GM19397 (cell line): ENCODE results near the gene MTG2.

Source experiments
- ATAC-seq: cut with Tn5 transposase; IDR thresholded peaks from one replicate; pipeline ENCODE4 v1.9.1; 2021; ENCODE audit warnings: mild to moderate bottlenecking, moderate library complexity; ENCODE audit not compliant: unreplicated experiment

The MTG2 gene

GRCh38 chr20:62232194-62232593 is 49.4 kb downstream of the MTG2 start:
- no peak for ATAC-seq

- no peak for ATAC-seq
Measured at GRCh38 chr20:62232770-62233645, 50.2 kb downstream of the MTG2 start.

- no peak for ATAC-seq
Measured at GRCh38 chr20:62233684-62234083, 50.9 kb downstream of the MTG2 start.

- ATAC-seq = no peak
Measured at GRCh38 chr20:62234339-62234738, 51.5 kb downstream of the MTG2 start.

- no peak for ATAC-seq
Measured at GRCh38 chr20:62235001-62235776, 52.4 kb downstream of the MTG2 start.

- ATAC-seq = no peak
Measured at GRCh38 chr20:62235777-62236157, 52.9 kb downstream of the MTG2 start.

GRCh38 chr20:62236200-62236599 is 53.4 kb downstream of the MTG2 start:
- no peak for ATAC-seq

- ATAC-seq = no peak
Measured at GRCh38 chr20:62236766-62237513, 54.1 kb downstream of the MTG2 start.

GRCh38 chr20:62237514-62237800 is 54.6 kb downstream of the MTG2 start:
- no peak for ATAC-seq

- peak; percentile 98 for ATAC-seq
Measured at GRCh38 chr20:62237801-62238568, 55.2 kb downstream of the MTG2 start, which contains the start of gene OSBPL2. Gene OSBPL2 (plus strand): TSS chr20:62238521. CDS start chr20:62256185, 17,664 bp downstream.

- peak; percentile 2 for ATAC-seq
Measured at GRCh38 chr20:62238569-62239277, 55.9 kb downstream of the MTG2 start.

- no peak for ATAC-seq
Measured at GRCh38 chr20:62239278-62239879, 56.6 kb downstream of the MTG2 start.

- ATAC-seq = no peak
Measured at GRCh38 chr20:62240020-62240685, 57.3 kb downstream of the MTG2 start.

GRCh38 chr20:62241506-62241905 is 58.7 kb downstream of the MTG2 start:
- ATAC-seq = no peak

- no peak for ATAC-seq
Measured at GRCh38 chr20:62242176-62242575, 59.3 kb downstream of the MTG2 start.

- ATAC-seq = no peak
Measured at GRCh38 chr20:62243106-62243505, 60.3 kb downstream of the MTG2 start.

- ATAC-seq = no peak
Measured at GRCh38 chr20:62243906-62244515, 61.2 kb downstream of the MTG2 start.

- ATAC-seq = no peak
Measured at GRCh38 chr20:62244644-62245108, 61.8 kb downstream of the MTG2 start.

- ATAC-seq = no peak
Measured at GRCh38 chr20:62245911-62246280, 63.1 kb downstream of the MTG2 start.
